HG03196 (cell line): ENCODE results near the gene MTUS2.

Source experiments
- ATAC-seq: cut with Tn5 transposase; IDR thresholded peaks from one replicate; pipeline ENCODE4 v1.9.1; 2021; ENCODE audit not compliant: unreplicated experiment

The MTUS2 gene

GRCh38 chr13:29436721-29437280 is 616.7 kb downstream of the MTUS2 start:
- no peak for ATAC-seq

GRCh38 chr13:29438769-29439168 is 618.6 kb downstream of the MTUS2 start:
- no peak for ATAC-seq

GRCh38 chr13:29439601-29440388 is 619.7 kb downstream of the MTUS2 start:
- ATAC-seq, result no peak

GRCh38 chr13:29441306-29441705 is 621.2 kb downstream of the MTUS2 start:
- no peak for ATAC-seq

GRCh38 chr13:29446016-29446415 is 625.9 kb downstream of the MTUS2 start:
- no peak for ATAC-seq

- ATAC-seq, result no peak
These were observed 628.0 kb downstream of the MTUS2 start for GRCh38 chr13:29448174-29448573.

- ATAC-seq, result no peak
These were observed 629.6 kb downstream of the MTUS2 start for GRCh38 chr13:29449726-29450125.

- ATAC-seq, result no peak
These were observed 631.8 kb downstream of the MTUS2 start for GRCh38 chr13:29451976-29452375.

- no peak for ATAC-seq
These were observed 632.9 kb downstream of the MTUS2 start for GRCh38 chr13:29452773-29453616.

GRCh38 chr13:29453617-29454011 is 633.5 kb downstream of the MTUS2 start:
- ATAC-seq, result no peak

GRCh38 chr13:29454931-29455481 is 634.9 kb downstream of the MTUS2 start:
- ATAC-seq, result no peak

GRCh38 chr13:29456419-29456818 is 636.3 kb downstream of the MTUS2 start:
- ATAC-seq, result no peak

- no peak for ATAC-seq
These were observed 637.2 kb downstream of the MTUS2 start for GRCh38 chr13:29457299-29457698.

GRCh38 chr13:29458419-29458818 is 638.3 kb downstream of the MTUS2 start:
- ATAC-seq, result no peak

GRCh38 chr13:29459813-29460355 is 639.7 kb downstream of the MTUS2 start:
- no peak for ATAC-seq

- ATAC-seq, result no peak
These were observed 644.1 kb downstream of the MTUS2 start for GRCh38 chr13:29464105-29464679.

GRCh38 chr13:29465741-29466293 is 645.7 kb downstream of the MTUS2 start:
- ATAC-seq, result no peak

- no peak for ATAC-seq
These were observed 651.4 kb downstream of the MTUS2 start for GRCh38 chr13:29471551-29471950.

GRCh38 chr13:29472332-29472961 is 652.3 kb downstream of the MTUS2 start:
- ATAC-seq, result no peak

GRCh38 chr13:29473166-29473565 is 653.0 kb downstream of the MTUS2 start:
- no peak for ATAC-seq
